ENCODE data around the gene AP1G2.

GRCh38 chr14:23547924-23548323, 19.7 kb downstream of the AP1G2 start:
- TF ChIP-seq CTCF (IDR thresholded peaks at IDR 0.05) (no peak), POLR2AphosphoS5 (IDR thresholded peaks at IDR 0.05) (no peak), EP300 (IDR thresholded peaks at IDR 0.05) (no peak)
